Measurements from ENCODE around the gene FIS1.

- TF ChIP-seq CTCF (conservative IDR thresholded peaks at IDR 0.05) (no peak), EZH2 (IDR thresholded peaks at IDR 0.05; ENCODE audit: low read depth) (no peak)
Measured at GRCh38 chr7:101200504-101200861, 44.4 kb downstream of the FIS1 start.

All from PC-9 (cell line).